HTERT RPE-1 (cell line): ENCODE results near the gene RBM33.

Experiments used
- in situ Hi-C: fragments of 300-500 bp; cut with MboI; formaldehyde crosslinking; loops from 4 replicates; pipeline ENCODE4 v1.14.3; 2020; ENCODE audit warnings: low sequenced_read_pairs

RBM33 gene

GRCh38 chr7:155660059-155660757 is 15.7 kb downstream of the RBM33 start:
- in situ Hi-C loops: no loop called here

- in situ Hi-C loops: no loop called here
Observed at GRCh38 chr7:155660758-155661093, 16.3 kb downstream of the RBM33 start.

- in situ Hi-C loops: no loop called here
Observed at GRCh38 chr7:155662343-155663043, 18.0 kb downstream of the RBM33 start.

- in situ Hi-C loops: no loop called here
Observed at GRCh38 chr7:155663937-155664336, 19.5 kb downstream of the RBM33 start.

- in situ Hi-C loops: no loop called here
Observed at GRCh38 chr7:155665079-155665956, 20.9 kb downstream of the RBM33 start.

- in situ Hi-C loops: no loop called here
Observed at GRCh38 chr7:155665957-155666287, 21.5 kb downstream of the RBM33 start.

GRCh38 chr7:155667241-155667829 is 22.9 kb downstream of the RBM33 start:
- in situ Hi-C loops: no loop called here

- in situ Hi-C loops: no loop called here
Observed at GRCh38 chr7:155669717-155670505, 25.4 kb downstream of the RBM33 start.

GRCh38 chr7:155670521-155670920 is 26.1 kb downstream of the RBM33 start:
- in situ Hi-C loops: no loop called here

- in situ Hi-C loops: no loop called here
Observed at GRCh38 chr7:155674556-155674955, 30.1 kb downstream of the RBM33 start.

- in situ Hi-C loops: no loop called here
Observed at GRCh38 chr7:155676052-155676451, 31.6 kb downstream of the RBM33 start.

GRCh38 chr7:155677688-155678087 is 33.2 kb downstream of the RBM33 start:
- in situ Hi-C loops: no loop called here

GRCh38 chr7:155680124-155680523 is 35.7 kb downstream of the RBM33 start:
- in situ Hi-C loops: no loop called here

GRCh38 chr7:155680864-155681263 is 36.4 kb downstream of the RBM33 start:
- in situ Hi-C loops: no loop called here

GRCh38 chr7:155681663-155682062 is 37.2 kb downstream of the RBM33 start:
- in situ Hi-C loops: no loop called here

- in situ Hi-C loops: no loop called here
Observed at GRCh38 chr7:155682484-155682883, 38.0 kb downstream of the RBM33 start.

- in situ Hi-C loops: no loop called here
Observed at GRCh38 chr7:155683098-155683497, 38.6 kb downstream of the RBM33 start.

- in situ Hi-C loops: no loop called here
Observed at GRCh38 chr7:155683714-155684113, 39.3 kb downstream of the RBM33 start.

- in situ Hi-C loops: no loop called here
Observed at GRCh38 chr7:155684543-155684942, 40.1 kb downstream of the RBM33 start.

- in situ Hi-C loops: no loop called here
Observed at GRCh38 chr7:155685070-155685790, 40.8 kb downstream of the RBM33 start.
